WTC11 (cell line): ENCODE results near the gene IGFN1. TPM values are rescaled to one million over a fixed set of nuclear protein-coding genes. Genes with fewer than 3 reads are reported as not detected.

Experiments
- ATAC-seq: fragments of 200-7000 bp; cut with Tn5 transposase; 2 replicates; pipeline ENCODE4 v1.10.0; 2021; ENCODE audit warnings: mild to moderate bottlenecking, moderate library complexity
- CTCF ChIA-PET: fragments of 300-600 bp; sonication (Branson Sonifier 250); formaldehyde crosslinking; loops from one replicate; lab custom pipeline; 2021; ENCODE audit warnings: antibody characterized with exemption; lab: Charles Lee
- POLR2A ChIA-PET: fragments of 350-600 bp; sonication (Branson Sonifier 250); formaldehyde crosslinking; loops from one replicate; lab custom pipeline; 2021; ENCODE audit warnings: antibody characterized with exemption; lab: Charles Lee
- DNase-seq: peaks from one replicate; pipeline ENCODE4 v3.0.0; 2021; ENCODE audit warnings: low spot score
- H3K27ac Mint-ChIP-seq: 2 replicates; pipeline ENCODE4 v1.8.0; 2021; ENCODE audit warnings: mixed read lengths
- H3K27me3 Mint-ChIP-seq: 2 replicates; pipeline ENCODE4 v1.8.0; 2021; ENCODE audit warnings: low read depth, mild to moderate bottlenecking, moderate library complexity, mixed read lengths
- H3K36me3 Mint-ChIP-seq: 2 replicates; pipeline ENCODE4 v1.8.0; 2021; ENCODE audit warnings: mixed read lengths
- H3K4me1 Mint-ChIP-seq: 2 replicates; pipeline ENCODE4 v1.8.0; 2022; ENCODE audit warnings: mixed read lengths
- H3K4me3 Mint-ChIP-seq: 2 replicates; pipeline ENCODE4 v1.8.0; 2021; ENCODE audit warnings: mild to moderate bottlenecking, moderate library complexity, mixed read lengths
- H3K9me3 Mint-ChIP-seq: 2 replicates; pipeline ENCODE4 v1.8.0; 2021; ENCODE audit warnings: mixed read lengths
- CBFB ChIP-seq: sonication (generic); formaldehyde crosslinking; IDR thresholded peaks from 2 replicates; pipeline ENCODE4 v1.8.1; 2022; ENCODE audit warnings: mild to moderate bottlenecking, low read depth, missing genetic modification reagents
- ELF4 ChIP-seq: sonication (generic); formaldehyde crosslinking; IDR thresholded peaks from 2 replicates; pipeline ENCODE4 v1.8.1; 2022; ENCODE audit warnings: low read depth, mild to moderate bottlenecking, moderate library complexity, missing genetic modification reagents
- RELA ChIP-seq: sonication (generic); formaldehyde crosslinking; IDR thresholded peaks from 2 replicates; pipeline ENCODE4 v1.8.1; 2022; ENCODE audit warnings: missing genetic modification reagents, mild to moderate bottlenecking, borderline replicate concordance
- TEAD1 ChIP-seq: sonication (generic); formaldehyde crosslinking; IDR thresholded peaks from 2 replicates; pipeline ENCODE4 v1.8.0; 2022; ENCODE audit warnings: mild to moderate bottlenecking, missing genetic modification reagents
- total RNA-seq: library from RNA; stranded (reverse); gene quantifications from 3 replicates; pipeline ENCODE4 v1.2.3, GENCODE V29; 2021
- TF ChIP-seq, protein P1 (sequence below): fragments of 250-450 bp; sonication (Bioruptor Pico); IDR thresholded peaks from 2 replicates; pipeline ENCODE4 v1.9.0; 2021; ENCODE audit warnings: mild to moderate bottlenecking
- TF ChIP-seq, protein P2 (sequence below): sonication (generic); formaldehyde crosslinking; IDR thresholded peaks from 2 replicates; pipeline ENCODE4 v1.8.1; 2022; ENCODE audit warnings: low read depth, missing genetic modification reagents, borderline replicate concordance
- TF ChIP-seq, protein P3 (sequence below): fragments of 250-450 bp; sonication (Bioruptor Pico); conservative IDR thresholded peaks from 2 replicates; pipeline ENCODE4 v1.9.0; 2021; ENCODE audit warnings: mild to moderate bottlenecking
- TF ChIP-seq, protein P4 (sequence below): fragments of 200-600 bp; IDR thresholded peaks from 2 replicates; pipeline ENCODE4 v1.8.0; 2022; ENCODE audit warnings: antibody characterized with exemption
- TF ChIP-seq, protein P5 (sequence below): sonication (generic); formaldehyde crosslinking; IDR thresholded peaks from 2 replicates; pipeline ENCODE4 v1.8.0; 2023; ENCODE audit warnings: missing genetic modification reagents
- TF ChIP-seq, protein P6 (sequence below): sonication (generic); formaldehyde crosslinking; IDR thresholded peaks from 2 replicates; pipeline ENCODE4 v1.8.0; 2023; ENCODE audit warnings: mild to moderate bottlenecking, missing genetic modification reagents
- TF ChIP-seq, protein P7 (sequence below): fragments of 250-450 bp; sonication (Bioruptor Pico); IDR thresholded peaks from 2 replicates; pipeline ENCODE4 v1.9.0; 2021; ENCODE audit warnings: mild to moderate bottlenecking

IGFN1 gene
- total RNA-seq, 1 experiment from 2014 or later, result 0.11 TPM

DNA sequence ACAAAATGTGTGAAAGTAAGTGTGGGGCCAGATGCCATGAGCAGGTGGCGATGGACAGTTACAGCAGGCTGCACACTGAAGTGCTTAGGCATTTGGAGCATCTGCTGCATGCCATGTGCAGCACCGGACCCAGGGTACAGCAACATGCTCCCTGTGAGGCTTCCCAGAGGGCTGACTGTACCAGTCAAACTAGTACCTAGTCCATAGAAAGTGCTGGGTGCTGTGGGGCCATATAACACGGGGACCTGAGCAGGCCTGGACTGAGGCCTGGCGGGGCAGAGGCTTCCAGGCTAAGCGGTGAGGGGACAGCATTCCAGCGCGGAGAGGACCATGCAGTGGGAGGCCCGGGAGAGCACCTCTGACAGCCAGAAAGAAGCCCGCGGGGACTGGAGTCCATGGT lies 62.8 kb downstream of the IGFN1 start:
- no peak overlapping the region for H3K27ac Mint-ChIP-seq
- no peak for DNase-seq

More for the DNA sequence above, 62.8 kb downstream of the IGFN1 start:
- H3K9me3 Mint-ChIP-seq, result no peaks in the 10 kb centered on the region
- POLR2A ChIA-PET, result no interaction called here
- TF ChIP-seq, protein P1, sequence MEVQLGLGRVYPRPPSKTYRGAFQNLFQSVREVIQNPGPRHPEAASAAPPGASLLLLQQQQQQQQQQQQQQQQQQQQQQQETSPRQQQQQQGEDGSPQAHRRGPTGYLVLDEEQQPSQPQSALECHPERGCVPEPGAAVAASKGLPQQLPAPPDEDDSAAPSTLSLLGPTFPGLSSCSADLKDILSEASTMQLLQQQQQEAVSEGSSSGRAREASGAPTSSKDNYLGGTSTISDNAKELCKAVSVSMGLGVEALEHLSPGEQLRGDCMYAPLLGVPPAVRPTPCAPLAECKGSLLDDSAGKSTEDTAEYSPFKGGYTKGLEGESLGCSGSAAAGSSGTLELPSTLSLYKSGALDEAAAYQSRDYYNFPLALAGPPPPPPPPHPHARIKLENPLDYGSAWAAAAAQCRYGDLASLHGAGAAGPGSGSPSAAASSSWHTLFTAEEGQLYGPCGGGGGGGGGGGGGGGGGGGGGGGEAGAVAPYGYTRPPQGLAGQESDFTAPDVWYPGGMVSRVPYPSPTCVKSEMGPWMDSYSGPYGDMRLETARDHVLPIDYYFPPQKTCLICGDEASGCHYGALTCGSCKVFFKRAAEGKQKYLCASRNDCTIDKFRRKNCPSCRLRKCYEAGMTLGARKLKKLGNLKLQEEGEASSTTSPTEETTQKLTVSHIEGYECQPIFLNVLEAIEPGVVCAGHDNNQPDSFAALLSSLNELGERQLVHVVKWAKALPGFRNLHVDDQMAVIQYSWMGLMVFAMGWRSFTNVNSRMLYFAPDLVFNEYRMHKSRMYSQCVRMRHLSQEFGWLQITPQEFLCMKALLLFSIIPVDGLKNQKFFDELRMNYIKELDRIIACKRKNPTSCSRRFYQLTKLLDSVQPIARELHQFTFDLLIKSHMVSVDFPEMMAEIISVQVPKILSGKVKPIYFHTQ (CRISPR knock-in tag), result no peak
- TF ChIP-seq, protein P2, sequence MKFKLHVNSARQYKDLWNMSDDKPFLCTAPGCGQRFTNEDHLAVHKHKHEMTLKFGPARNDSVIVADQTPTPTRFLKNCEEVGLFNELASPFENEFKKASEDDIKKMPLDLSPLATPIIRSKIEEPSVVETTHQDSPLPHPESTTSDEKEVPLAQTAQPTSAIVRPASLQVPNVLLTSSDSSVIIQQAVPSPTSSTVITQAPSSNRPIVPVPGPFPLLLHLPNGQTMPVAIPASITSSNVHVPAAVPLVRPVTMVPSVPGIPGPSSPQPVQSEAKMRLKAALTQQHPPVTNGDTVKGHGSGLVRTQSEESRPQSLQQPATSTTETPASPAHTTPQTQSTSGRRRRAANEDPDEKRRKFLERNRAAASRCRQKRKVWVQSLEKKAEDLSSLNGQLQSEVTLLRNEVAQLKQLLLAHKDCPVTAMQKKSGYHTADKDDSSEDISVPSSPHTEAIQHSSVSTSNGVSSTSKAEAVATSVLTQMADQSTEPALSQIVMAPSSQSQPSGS (CRISPR knock-in tag), result no peak
- TF ChIP-seq, protein P3, sequence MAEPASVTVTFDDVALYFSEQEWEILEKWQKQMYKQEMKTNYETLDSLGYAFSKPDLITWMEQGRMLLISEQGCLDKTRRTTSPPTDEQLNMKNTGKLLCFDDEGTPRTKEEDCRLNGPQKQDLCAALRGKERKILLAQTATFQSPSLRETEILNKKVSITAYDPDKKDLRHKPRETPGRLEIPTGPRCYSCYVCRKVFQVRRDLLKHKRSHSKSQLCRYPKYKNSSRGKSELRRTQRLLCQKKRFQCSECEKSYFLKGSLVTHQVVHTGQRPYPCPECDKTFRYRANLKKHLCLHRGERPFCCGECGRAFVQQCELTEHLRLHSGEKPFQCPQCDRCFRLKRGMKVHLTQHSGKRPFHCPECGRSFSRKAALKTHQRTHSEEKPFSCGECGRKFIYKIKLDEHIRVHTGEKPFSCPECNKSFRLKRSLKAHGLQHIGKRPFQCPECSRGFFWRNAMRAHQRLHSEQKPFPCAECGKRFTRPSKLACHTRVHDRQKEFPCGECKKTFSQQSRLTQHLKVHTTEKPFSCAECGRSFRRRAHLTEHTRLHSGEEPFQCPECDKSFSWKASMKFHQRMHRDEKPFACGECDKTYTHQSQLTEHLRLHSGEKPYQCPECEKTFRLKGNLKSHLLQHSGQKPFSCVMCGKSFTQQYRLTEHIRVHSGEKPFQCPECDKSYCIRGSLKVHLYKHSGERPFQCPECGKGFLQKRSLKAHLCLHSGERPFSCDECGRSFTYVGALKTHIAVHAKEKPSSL (CRISPR knock-in tag), result no peak
- TF ChIP-seq, protein P4, sequence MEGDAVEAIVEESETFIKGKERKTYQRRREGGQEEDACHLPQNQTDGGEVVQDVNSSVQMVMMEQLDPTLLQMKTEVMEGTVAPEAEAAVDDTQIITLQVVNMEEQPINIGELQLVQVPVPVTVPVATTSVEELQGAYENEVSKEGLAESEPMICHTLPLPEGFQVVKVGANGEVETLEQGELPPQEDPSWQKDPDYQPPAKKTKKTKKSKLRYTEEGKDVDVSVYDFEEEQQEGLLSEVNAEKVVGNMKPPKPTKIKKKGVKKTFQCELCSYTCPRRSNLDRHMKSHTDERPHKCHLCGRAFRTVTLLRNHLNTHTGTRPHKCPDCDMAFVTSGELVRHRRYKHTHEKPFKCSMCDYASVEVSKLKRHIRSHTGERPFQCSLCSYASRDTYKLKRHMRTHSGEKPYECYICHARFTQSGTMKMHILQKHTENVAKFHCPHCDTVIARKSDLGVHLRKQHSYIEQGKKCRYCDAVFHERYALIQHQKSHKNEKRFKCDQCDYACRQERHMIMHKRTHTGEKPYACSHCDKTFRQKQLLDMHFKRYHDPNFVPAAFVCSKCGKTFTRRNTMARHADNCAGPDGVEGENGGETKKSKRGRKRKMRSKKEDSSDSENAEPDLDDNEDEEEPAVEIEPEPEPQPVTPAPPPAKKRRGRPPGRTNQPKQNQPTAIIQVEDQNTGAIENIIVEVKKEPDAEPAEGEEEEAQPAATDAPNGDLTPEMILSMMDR, result no peak
- TF ChIP-seq, protein P5, sequence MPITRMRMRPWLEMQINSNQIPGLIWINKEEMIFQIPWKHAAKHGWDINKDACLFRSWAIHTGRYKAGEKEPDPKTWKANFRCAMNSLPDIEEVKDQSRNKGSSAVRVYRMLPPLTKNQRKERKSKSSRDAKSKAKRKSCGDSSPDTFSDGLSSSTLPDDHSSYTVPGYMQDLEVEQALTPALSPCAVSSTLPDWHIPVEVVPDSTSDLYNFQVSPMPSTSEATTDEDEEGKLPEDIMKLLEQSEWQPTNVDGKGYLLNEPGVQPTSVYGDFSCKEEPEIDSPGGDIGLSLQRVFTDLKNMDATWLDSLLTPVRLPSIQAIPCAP, result no peak
- TF ChIP-seq RELA, result no peak
- no peak for TF ChIP-seq ELF4 (CRISPR knock-in tag)
- TF ChIP-seq, protein P6, sequence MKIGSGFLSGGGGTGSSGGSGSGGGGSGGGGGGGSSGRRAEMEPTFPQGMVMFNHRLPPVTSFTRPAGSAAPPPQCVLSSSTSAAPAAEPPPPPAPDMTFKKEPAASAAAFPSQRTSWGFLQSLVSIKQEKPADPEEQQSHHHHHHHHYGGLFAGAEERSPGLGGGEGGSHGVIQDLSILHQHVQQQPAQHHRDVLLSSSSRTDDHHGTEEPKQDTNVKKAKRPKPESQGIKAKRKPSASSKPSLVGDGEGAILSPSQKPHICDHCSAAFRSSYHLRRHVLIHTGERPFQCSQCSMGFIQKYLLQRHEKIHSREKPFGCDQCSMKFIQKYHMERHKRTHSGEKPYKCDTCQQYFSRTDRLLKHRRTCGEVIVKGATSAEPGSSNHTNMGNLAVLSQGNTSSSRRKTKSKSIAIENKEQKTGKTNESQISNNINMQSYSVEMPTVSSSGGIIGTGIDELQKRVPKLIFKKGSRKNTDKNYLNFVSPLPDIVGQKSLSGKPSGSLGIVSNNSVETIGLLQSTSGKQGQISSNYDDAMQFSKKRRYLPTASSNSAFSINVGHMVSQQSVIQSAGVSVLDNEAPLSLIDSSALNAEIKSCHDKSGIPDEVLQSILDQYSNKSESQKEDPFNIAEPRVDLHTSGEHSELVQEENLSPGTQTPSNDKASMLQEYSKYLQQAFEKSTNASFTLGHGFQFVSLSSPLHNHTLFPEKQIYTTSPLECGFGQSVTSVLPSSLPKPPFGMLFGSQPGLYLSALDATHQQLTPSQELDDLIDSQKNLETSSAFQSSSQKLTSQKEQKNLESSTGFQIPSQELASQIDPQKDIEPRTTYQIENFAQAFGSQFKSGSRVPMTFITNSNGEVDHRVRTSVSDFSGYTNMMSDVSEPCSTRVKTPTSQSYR (CRISPR knock-in tag), result no peak
- TF ChIP-seq, protein P7, sequence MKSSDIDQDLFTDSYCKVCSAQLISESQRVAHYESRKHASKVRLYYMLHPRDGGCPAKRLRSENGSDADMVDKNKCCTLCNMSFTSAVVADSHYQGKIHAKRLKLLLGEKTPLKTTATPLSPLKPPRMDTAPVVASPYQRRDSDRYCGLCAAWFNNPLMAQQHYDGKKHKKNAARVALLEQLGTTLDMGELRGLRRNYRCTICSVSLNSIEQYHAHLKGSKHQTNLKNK (CRISPR knock-in tag), result no peak
- TF ChIP-seq CBFB (CRISPR knock-in tag), result no peak
- TF ChIP-seq TEAD1 (CRISPR knock-in tag), result no peak
- ATAC-seq, result no peak
- no peak overlapping the region for H3K4me3 Mint-ChIP-seq
- no peaks in the 10 kb centered on the region for H3K4me1 Mint-ChIP-seq
- CTCF ChIA-PET, result interaction anchor here (1.2 to 2.5 kb wide), 11 partner anchors 31 to 281 kb away, joined by 3 to 80 read pairs (median 9); no protein-coding TSS in a partner anchor
- no peaks in the 10 kb centered on the region for H3K36me3 Mint-ChIP-seq
- no peaks in the 10 kb centered on the region; the same call in 1 of the 2 replicates for H3K27me3 Mint-ChIP-seq
